CD4-positive, alpha-beta T cell (primary cell): ENCODE data around the gene TEX261. TPM values are rescaled to one million over a fixed set of nuclear protein-coding genes. Genes with fewer than 3 reads are reported as not detected.

Experiments
- ATAC-seq: fragments of 200-7000 bp; cut with Tn5 transposase; one replicate; pipeline ENCODE4 v1.10.0; 2022; ENCODE audit warnings: mild to moderate bottlenecking; ENCODE audit not compliant: poor library complexity
- CTCF ChIA-PET: fragments of 350-600 bp; sonication (Branson Sonifier 250); formaldehyde crosslinking; loops from one replicate; lab custom pipeline; 2021; ENCODE audit warnings: antibody characterized with exemption, inconsistent platforms; lab: Charles Lee
- POLR2A ChIA-PET: fragments of 350-600 bp; sonication (Branson Sonifier 250); formaldehyde crosslinking; loops from one replicate; lab custom pipeline; 2021; ENCODE audit warnings: antibody characterized with exemption, inconsistent platforms; lab: Charles Lee
- DNase-seq, 14 experiments: peaks; one replicate each; pipeline ENCODE4 v3.0.0-alpha.2; 2013 to 2020; ENCODE audit warnings: mixed read lengths in 2 of 14
- H3K27ac ChIP-seq, 2 donors: one replicate each; pipeline versions ENCODE4 v1.5.1 to v1.7.0; 2013; ENCODE audit warnings: low read length in 2 of 2, low read depth in 1 of 2, mild to moderate bottlenecking in 1 of 2
- H3K27me3 ChIP-seq, 2 experiments: 1 replicate in 1 of 2; 2 replicates in 1 of 2; pipeline versions ENCODE4 v1.6.1 to v1.7.0; 2013; ENCODE audit warnings: low read length in 2 of 2, control low read depth in 1 of 2, mild to moderate bottlenecking in 1 of 2, moderate library complexity in 1 of 2; ENCODE audit not compliant: insufficient read depth in 2 of 2, control insufficient read depth in 1 of 2
- H3K36me3 ChIP-seq: one replicate; pipeline ENCODE4 v1.6.1; 2013; ENCODE audit warnings: low read length, control low read depth; ENCODE audit not compliant: insufficient read depth
- H3K4me1 ChIP-seq: one replicate; pipeline ENCODE4 v1.6.1; 2013; ENCODE audit warnings: low read length, control low read depth; ENCODE audit not compliant: insufficient read depth
- H3K4me3 ChIP-seq: one replicate; pipeline ENCODE4 v1.5.1; 2013; ENCODE audit warnings: mild to moderate bottlenecking, low read length, moderate library complexity
- H3K9me3 ChIP-seq, 2 experiments: 1 replicate in 1 of 2; 2 replicates in 1 of 2; pipeline versions ENCODE4 v1.6.1 to v1.7.0; 2013; ENCODE audit warnings: low read length in 2 of 2, mild to moderate bottlenecking in 2 of 2, control low read depth in 1 of 2, moderate library complexity in 1 of 2; ENCODE audit not compliant: control insufficient read depth in 1 of 2, insufficient read depth in 1 of 2
- H3K27ac Mint-ChIP-seq: one replicate; pipeline ENCODE4 v1.8.0; 2020; ENCODE audit warnings: mixed read lengths
- H3K27me3 Mint-ChIP-seq: one replicate; pipeline ENCODE4 v1.8.0; 2021; ENCODE audit warnings: mixed read lengths
- H3K36me3 Mint-ChIP-seq: one replicate; pipeline ENCODE4 v1.8.0; 2021; ENCODE audit warnings: low read depth, mixed read lengths
- H3K4me1 Mint-ChIP-seq: one replicate; pipeline ENCODE4 v1.8.0; 2021; ENCODE audit warnings: low read depth, mixed read lengths
- H3K4me3 Mint-ChIP-seq: one replicate; pipeline ENCODE4 v1.8.0; 2020; ENCODE audit warnings: mild to moderate bottlenecking, mixed read lengths
- H3K9me3 Mint-ChIP-seq: one replicate; pipeline ENCODE4 v1.8.0; 2020; ENCODE audit warnings: mixed read lengths
- intact Hi-C, 2 experiments: fragments of 100-400 bp; cut with DNase I in 1 of 2; cut with micrococcal nuclease in 1 of 2; formaldehyde crosslinking; loops; one replicate each; pipeline versions ENCODE4 v1.15.1 to v1.9.0; 2023 to 2025; cut with DNase I, micrococcal nuclease
- total RNA-seq, 174 experiments: library from RNA in 2 of 174; stranded (reverse) in 2 of 174; gene quantifications; one replicate each; pipeline ENCODE4 v1.2.3 and lab custom pipeline; 2021 to 2026
- TF ChIP-seq, protein P1 (sequence below): fragments of 200-600 bp; IDR thresholded peaks from one replicate; pipeline ENCODE4 v1.8.0; 2022; ENCODE audit warnings: antibody characterized with exemption, mild to moderate bottlenecking

Gene TEX261
- total RNA-seq, 2 experiments from 2014 or later = 26.8 to 34.0 TPM

DNA sequence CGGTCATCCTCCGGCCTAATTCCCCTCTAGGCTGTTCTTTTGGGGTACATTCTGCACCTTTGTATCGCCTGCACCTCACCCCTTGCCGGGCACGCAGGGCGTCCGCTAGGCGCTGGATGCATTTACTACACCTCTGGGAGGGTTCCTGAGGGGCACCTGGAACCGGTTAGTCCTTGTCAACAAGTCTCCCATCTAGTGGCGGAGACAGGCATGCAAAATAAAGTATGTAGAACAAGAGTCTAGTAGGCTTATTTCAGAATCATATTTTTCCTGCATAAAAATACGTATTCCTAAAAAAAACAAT lies 705 bp upstream of the TEX261 start:
- TF ChIP-seq, protein P1, sequence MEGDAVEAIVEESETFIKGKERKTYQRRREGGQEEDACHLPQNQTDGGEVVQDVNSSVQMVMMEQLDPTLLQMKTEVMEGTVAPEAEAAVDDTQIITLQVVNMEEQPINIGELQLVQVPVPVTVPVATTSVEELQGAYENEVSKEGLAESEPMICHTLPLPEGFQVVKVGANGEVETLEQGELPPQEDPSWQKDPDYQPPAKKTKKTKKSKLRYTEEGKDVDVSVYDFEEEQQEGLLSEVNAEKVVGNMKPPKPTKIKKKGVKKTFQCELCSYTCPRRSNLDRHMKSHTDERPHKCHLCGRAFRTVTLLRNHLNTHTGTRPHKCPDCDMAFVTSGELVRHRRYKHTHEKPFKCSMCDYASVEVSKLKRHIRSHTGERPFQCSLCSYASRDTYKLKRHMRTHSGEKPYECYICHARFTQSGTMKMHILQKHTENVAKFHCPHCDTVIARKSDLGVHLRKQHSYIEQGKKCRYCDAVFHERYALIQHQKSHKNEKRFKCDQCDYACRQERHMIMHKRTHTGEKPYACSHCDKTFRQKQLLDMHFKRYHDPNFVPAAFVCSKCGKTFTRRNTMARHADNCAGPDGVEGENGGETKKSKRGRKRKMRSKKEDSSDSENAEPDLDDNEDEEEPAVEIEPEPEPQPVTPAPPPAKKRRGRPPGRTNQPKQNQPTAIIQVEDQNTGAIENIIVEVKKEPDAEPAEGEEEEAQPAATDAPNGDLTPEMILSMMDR = peak; percentile 58
- Histone ChIP-seq H3K4me1 (peaks cover 33% of the 10 kb centered on the region), H3K36me3 (peaks cover 18% of the 10 kb centered on the region), H3K27ac (peak overlapping the region in 1 of 2 donors; percentile 26), H3K27me3 (no peaks in the 10 kb centered on the region), H3K9me3 (no peaks in the 10 kb centered on the region), H3K4me3 (peak overlapping the region; percentile 90)
- Mint-ChIP-seq H3K4me1 (peaks cover 37% of the 10 kb centered on the region), H3K27me3 (no peaks in the 10 kb centered on the region), H3K27ac (peak overlapping the region; percentile 90), H3K36me3 (peaks cover 37% of the 10 kb centered on the region), H3K9me3 (no peaks in the 10 kb centered on the region), H3K4me3 (peak overlapping the region; percentile 99)
- intact Hi-C loops = loop anchor here (1.0 to 10.0 kb wide), 7 partner anchors 10 to 693 kb away; partner anchors contain the start of genes FAM136A (in 1 of the 2), MCEE (in 1 of the 2), MPHOSPH10 (in 1 of the 2) and PAIP2B (in 1 of the 2)
- peak; percentile 33 to 84 (median 51) for DNase-seq
- ATAC-seq = peak; percentile 61
- POLR2A ChIA-PET = interaction anchor here (1.3 kb wide), 1 partner anchor 11 kb away, joined by 3 read pairs; no protein-coding TSS in a partner anchor
- CTCF ChIA-PET = interaction anchor here (1.9 kb wide), 1 partner anchor 12 kb away, joined by 5 read pairs; no protein-coding TSS in a partner anchor

DNA sequence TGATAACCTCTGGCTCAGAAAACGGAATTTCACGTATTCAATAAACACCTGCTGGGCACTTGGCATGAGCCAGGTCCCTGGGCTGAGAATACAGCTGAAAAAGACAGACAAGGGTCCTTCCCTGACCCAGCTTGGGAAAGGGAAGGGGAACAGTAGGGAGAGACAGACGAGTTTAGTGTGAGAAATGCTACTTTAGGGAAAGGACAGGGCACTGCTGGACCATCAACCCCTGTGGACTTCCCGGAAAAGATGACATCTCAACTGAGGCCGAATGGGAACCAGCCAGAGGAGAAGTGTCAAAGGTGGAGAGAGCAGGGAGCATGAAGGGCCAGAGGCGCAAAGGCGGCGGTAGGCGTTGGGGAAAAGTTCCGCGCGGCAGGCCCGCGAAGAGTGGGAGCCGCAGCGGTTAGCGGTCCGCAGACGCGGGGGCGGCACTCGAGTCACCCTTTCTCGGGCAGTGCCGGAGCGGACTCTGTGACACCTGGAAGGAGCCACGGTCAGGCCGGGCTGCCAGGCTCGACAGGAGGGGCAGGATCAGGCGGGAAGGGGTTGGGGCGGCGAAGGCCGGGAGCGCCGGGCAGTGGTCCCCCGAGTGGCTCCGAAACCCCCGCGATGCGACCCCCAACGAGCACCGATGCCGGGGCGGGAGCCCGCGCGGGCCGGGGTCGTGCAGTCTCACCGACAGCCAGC lies 519 bp downstream of the TEX261 start:
- peaks cover 46% of the 10 kb centered on the region for H3K36me3 Mint-ChIP-seq
- TF ChIP-seq, protein P1 = no peak
- Histone ChIP-seq H3K4me1 (peaks cover 27% of the 10 kb centered on the region), H3K9me3 (no peaks in the 10 kb centered on the region), H3K36me3 (peaks cover 31% of the 10 kb centered on the region), H3K27me3 (no peaks in the 10 kb centered on the region), H3K4me3 (peak overlapping the region; percentile 90), H3K27ac (peak overlapping the region; percentile 35 to 62)
- no peaks in the 10 kb centered on the region for H3K27me3 Mint-ChIP-seq
- H3K9me3 Mint-ChIP-seq = no peaks in the 10 kb centered on the region
- ChIA-PET CTCF (interaction anchor here (1.0 to 1.9 kb wide), 5 partner anchors 10 to 77 kb away, joined by 3 to 7 read pairs (median 5); no protein-coding TSS in a partner anchor), POLR2A (interaction anchor here (1.1 kb wide), 1 partner anchor 1306 kb away, joined by 3 read pairs; no protein-coding TSS in a partner anchor)
- H3K4me1 Mint-ChIP-seq = peaks cover 37% of the 10 kb centered on the region
- H3K27ac Mint-ChIP-seq = peak overlapping the region; percentile 90
- intact Hi-C loops = loop anchor here (2.0 to 10.0 kb wide), 4 partner anchors 17 to 231 kb away; partner anchors contain the start of genes MCEE (in 1 of the 2), MPHOSPH10 (in 1 of the 2), NAGK (in 1 of the 2) and PAIP2B (in 1 of the 2)
- DNase-seq = peak in 4 of 14 experiments; percentile 23 to 51 (median 40)
- peak; percentile 7 for ATAC-seq
- peak overlapping the region; percentile 98 for H3K4me3 Mint-ChIP-seq

DNA sequence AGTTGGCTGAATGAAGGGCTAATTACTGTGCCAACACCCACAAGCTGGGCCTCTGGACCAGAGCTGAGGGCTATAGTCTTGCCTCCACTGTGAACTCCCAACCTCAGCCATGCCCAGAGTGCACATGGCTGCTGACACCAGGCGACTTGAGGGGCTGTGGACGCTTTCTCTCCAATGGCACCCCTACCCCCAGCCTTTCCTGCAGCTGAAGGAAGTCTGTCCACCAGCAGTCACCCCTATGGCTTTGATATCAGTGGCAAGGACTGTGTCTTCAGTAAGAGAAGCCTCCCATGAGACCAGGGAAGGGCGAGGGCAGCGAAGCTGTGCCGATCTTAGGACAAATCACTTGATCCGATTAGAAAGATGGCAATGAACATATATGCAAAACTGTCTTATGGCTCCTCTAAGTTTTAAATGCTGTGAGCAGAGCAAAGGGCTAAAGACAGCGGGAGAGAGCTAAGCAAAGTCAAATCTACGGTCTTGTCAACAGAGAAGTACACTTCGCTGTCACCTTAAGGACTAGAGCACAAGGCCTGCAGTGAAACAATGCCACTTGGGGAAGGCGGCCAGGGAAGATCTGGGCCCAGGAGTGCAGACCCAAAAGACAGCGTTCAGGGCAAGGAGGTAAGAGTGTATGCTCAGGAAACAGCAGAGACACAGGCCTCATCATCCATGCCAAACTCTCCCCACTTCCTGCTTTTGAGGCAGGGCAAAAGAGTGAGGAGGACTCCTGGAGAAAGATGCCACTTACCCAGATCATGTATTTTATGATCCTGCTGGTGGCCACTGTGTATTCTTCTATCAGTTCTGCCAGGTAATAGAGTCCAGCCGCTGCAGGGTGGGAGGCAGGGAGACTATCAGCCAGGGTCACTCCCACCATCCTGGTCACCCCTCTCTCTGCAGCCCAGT lies 1.5 kb downstream of the TEX261 start:
- peaks cover 56% of the 10 kb centered on the region for H3K36me3 Mint-ChIP-seq
- ATAC-seq = no peak
- TF ChIP-seq, protein P1 = no peak
- POLR2A ChIA-PET = interaction anchor here (1.1 to 2.9 kb wide), 2 partner anchors 75 to 1305 kb away, joined by 3 to 9 read pairs; partner anchors contain the start of gene NAGK
- intact Hi-C loops = loop anchor here in 1 of 2 experiments (5.0 to 10.0 kb wide), 2 partner anchors 74 to 232 kb away; partner anchors contain the start of genes NAGK and PAIP2B
- CTCF ChIA-PET = interaction anchor here (0.8 to 2.0 kb wide), 4 partner anchors 8 to 45 kb away, joined by 3 to 5 read pairs (median 4); no protein-coding TSS in a partner anchor
- peaks cover 26% of the 10 kb centered on the region for H3K4me1 ChIP-seq
- no peaks in the 10 kb centered on the region for H3K9me3 Mint-ChIP-seq
- no peaks in the 10 kb centered on the region for H3K27me3 ChIP-seq
- no peaks in the 10 kb centered on the region for H3K9me3 ChIP-seq
- H3K4me1 Mint-ChIP-seq = peaks cover 42% of the 10 kb centered on the region
- peaks cover 40% of the 10 kb centered on the region for H3K36me3 ChIP-seq
- peak overlapping the region; percentile 90 for H3K27ac Mint-ChIP-seq
- DNase-seq = peak in 1 of 14 experiments; percentile 16
- H3K27ac ChIP-seq = peak overlapping the region in 1 of 2 donors; percentile 35
- H3K27me3 Mint-ChIP-seq = no peaks in the 10 kb centered on the region
- peak overlapping the region; percentile 98 for H3K4me3 Mint-ChIP-seq
- H3K4me3 ChIP-seq = peak overlapping the region; percentile 90
